NCI-H1092 treated with DMSO at 0.1 percent for 48 hours (cell line): ENCODE results near the gene INHBB.
"Not testable (repeated sequence)": the region's sequence is repeated elsewhere in the genome, so short reads cannot be mapped to it uniquely, and the experiment has no call there.

ENCODE experiments used
- DNase-seq: peaks from one replicate; lab custom pipeline; 2025; lab: John Stamatoyannopoulos, UW

INHBB gene

DNA sequence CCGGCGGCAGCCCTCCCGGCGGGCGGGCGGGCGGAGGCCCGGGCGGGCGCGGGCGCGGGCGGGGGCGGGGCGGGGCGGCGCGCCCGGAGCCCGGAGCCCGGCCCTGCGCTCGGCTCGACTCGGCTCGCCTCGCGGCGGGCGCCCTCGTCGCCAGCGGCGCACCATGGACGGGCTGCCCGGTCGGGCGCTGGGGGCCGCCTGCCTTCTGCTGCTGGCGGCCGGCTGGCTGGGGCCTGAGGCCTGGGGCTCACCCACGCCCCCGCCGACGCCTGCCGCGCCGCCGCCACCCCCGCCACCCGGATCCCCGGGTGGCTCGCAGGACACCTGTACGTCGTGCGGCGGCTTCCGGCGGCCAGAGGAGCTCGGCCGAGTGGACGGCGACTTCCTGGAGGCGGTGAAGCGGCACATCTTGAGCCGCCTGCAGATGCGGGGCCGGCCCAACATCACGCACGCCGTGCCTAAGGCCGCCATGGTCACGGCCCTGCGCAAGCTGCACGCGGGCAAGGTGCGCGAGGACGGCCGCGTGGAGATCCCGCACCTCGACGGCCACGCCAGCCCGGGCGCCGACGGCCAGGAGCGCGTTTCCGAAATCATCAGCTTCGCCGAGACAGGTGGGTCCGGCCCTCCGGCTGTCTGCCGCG lies at the start of gene INHBB:
TSS of gene INHBB (plus strand) at position 111 of the 641 bp plus-strand sequence. CDS start at position 164, 53 bp downstream.
- no peak for DNase-seq

DNA sequence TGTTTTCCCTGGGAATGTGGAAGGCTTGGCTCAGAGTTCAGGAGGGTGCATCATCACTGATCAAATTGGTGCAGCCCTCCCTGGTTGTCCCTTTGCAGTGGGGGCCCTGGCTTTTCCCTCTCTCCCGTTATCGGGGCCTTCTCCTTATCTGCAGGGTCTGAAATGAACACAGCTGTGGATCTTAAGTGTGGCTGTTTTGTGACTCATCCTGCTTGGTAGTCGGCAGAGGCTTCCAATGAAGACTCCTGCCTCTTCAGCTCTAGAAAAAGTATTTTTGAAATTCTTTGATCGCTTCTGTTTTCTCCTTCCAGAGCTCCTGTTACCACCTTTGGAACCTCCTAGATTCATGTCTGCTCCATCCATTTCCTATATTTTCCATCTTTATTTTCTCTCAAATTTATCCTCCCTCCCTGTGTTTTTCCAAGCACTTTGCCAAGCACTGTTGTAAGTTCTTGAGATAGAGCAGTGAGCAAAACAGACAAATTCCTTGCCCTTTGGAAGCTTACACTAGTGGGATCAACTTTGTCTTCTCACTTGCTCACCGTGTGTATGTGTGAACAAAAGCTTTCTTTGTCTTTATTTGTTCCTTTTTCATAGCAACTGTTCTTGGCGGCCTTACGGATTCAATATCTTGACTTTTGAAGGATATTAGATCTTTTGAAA lies 47.6 kb upstream of the INHBB start:
- DNase-seq: no peak

DNA sequence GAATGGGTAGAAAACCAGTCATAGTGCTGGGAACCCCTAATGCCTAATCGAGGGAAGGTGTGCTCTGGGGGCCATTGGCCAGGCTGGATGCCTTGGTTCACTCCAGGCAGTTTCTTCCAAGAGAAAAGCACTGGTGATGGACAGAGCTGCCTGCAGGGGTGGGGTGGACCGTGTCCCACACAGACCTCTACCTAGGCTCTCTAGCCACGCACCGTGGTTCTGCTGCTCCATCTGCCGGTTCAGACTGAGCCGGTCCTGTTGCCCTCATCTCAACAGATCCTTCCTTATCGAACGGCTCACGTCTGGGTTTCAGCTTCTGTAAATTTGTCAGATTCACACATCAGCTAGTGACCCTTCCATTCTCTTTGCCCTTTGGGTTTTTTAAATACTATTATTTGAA lies 46.9 kb upstream of the INHBB start:
- DNase-seq: no peak

DNA sequence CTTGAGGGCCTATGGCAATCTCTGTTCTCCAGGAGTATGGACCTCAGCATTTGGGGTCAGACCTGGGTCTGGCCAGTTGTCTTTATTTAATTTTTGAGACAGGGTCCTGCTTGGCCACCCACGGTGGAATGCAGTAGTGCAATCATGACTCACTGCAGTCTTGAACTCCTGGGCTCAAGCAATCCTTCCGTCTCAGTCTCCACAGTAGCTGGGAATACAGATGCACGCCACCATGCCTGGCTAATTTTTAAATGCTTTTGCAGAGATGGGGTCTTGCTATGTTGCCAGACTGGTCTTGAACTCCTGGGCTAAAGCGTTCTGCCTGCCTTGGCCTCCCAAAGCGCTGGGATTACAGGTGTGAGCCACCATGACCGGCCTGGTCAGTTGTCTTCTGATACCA lies 46.4 kb upstream of the INHBB start:
- DNase-seq: no peak

DNA sequence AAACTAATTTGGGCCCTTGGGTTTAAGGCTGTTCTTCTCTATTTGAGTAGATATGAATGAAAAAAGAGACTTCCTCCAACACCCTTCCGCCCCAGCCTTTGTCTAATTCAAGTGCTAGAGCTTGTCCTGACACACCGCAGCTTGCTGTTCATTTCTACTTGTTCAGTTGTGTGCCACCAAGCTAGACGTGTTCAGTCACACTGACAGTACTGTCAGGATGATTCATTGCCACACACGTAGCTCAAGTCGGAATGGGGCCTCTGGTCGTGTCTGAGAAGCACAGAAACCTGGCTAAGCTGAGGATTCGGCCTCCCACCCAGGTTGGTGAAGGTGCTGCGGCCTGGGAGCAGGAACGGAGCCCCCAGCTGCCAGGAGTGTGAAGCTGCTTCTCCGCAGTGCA lies 45.6 kb upstream of the INHBB start:
- DNase-seq: no peak

DNA sequence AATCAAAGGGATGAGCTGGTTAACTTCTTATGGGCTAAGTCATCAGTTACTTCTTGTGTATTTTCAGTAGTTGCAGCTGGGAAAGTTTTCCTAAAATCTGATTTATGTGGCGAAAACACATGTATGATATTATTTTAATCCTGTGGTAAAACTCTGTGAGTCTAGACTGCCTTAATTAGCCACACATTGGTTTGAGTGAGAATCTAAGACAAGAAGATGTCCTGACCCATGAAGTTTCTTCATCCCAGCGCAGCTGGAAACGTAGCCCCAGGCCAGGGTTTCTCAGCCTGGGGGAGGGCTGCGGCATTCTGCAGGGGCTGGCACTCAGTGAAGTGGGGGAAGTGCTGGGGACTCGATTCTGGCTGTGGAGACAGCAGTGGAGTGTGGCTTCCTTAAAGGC lies 44.7 kb upstream of the INHBB start:
- no peak for DNase-seq

DNA sequence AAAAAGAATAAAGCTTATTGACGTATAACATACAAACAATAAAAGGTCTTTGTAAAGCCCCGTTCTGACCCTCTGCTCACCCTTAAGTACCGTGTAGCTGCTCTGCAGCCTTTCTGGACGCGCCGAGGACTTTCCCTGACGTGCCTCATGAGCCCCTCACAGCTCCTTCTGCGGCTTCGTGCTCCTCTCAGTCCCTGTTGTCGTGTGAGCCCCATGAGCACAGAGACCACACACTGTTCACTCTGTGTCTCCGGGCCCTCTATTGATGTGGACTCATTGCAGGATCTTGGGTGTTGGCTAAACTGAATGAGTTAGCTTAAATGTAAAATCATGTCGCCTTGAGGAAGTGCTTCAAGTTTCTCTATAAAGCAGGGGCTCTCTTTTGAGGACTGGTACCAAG lies 43.6 kb upstream of the INHBB start:
- no peak for DNase-seq

DNA sequence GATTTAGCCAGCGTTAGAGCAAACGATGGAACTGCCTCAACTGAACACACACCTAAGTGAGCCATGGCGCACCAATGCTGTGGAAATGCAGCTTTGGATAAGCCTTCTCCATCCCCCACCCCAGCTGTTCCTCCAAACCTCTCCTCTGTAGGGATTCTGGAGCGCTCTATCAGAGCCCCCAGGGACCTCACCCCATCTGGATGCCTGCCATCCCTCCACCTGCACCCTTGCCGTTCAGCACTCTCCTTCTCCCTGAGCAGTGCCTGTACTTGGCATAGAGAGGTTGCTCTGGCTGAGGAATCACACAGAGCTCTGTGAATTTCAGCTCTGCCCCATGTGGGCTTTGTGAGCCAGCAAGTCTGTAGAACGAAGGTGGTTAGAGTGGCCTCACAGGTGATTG lies 42.8 kb upstream of the INHBB start:
- no peak for DNase-seq

DNA sequence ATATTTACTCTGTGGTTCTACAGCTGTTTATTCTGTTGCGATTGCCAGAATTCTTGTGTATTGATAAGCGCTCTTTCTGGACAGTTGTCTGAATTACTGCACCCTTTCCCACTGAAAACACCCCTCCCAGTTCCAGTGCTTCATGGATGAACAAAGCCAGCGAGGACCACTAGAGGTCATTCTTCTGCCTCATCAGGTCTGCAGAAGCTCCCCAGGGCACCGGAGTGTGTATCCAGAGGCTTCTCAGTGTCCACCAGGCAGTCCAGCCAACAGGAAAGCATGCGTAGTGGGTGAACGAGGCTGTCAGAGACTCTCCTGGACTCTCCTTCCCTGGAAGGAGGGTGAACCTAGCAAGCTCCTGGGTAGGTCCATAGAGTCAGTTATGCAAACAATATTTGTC lies 40.6 kb upstream of the INHBB start:
- peak; percentile 15 for DNase-seq

DNA sequence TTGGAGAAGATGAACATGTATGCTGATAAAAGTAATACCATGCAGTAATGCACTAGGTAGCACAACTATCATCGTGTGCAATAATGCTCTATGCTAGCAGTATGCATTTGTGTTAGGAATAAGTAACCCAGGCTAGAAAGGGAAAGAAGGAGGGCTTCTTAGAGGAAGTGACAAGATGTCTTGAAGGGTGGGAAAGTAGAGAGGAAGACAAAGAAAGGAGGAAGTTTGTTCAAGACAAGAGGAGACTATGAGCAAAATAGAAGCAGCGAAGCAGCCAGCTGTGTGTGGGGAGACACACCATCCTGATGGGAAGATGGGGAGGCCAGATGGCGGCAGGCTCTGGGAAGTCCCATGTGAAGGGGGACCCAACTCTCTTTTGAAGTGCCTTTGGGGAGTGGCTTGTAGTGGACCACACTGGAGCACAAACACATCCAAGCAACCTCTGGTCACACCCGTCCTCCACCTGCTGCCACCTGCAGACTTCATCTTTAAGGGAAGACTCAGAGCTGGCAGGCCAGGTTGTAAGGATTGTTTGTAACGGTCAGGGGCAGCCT lies 39.9 kb upstream of the INHBB start:
- no peak for DNase-seq

DNA sequence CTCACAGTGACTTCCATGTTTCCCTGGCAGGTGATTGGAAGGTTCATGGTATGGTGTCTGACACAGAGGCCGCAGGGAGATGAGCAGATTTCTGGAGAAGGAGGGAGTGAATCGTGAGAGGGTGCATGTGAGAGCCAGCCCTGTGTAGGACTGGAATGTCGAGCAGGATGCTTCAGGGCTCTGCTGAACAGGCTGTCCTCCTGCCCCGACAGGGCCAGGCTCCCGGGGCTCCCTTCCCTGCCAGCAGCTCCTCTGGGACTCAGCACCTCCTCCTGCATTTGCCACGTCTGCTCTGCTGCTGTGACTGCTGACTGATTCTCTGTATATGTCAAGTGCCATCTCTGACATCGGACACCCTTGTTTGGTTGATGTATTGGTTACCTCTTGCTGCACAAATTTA lies 38.5 kb upstream of the INHBB start:
- no peak for DNase-seq

DNA sequence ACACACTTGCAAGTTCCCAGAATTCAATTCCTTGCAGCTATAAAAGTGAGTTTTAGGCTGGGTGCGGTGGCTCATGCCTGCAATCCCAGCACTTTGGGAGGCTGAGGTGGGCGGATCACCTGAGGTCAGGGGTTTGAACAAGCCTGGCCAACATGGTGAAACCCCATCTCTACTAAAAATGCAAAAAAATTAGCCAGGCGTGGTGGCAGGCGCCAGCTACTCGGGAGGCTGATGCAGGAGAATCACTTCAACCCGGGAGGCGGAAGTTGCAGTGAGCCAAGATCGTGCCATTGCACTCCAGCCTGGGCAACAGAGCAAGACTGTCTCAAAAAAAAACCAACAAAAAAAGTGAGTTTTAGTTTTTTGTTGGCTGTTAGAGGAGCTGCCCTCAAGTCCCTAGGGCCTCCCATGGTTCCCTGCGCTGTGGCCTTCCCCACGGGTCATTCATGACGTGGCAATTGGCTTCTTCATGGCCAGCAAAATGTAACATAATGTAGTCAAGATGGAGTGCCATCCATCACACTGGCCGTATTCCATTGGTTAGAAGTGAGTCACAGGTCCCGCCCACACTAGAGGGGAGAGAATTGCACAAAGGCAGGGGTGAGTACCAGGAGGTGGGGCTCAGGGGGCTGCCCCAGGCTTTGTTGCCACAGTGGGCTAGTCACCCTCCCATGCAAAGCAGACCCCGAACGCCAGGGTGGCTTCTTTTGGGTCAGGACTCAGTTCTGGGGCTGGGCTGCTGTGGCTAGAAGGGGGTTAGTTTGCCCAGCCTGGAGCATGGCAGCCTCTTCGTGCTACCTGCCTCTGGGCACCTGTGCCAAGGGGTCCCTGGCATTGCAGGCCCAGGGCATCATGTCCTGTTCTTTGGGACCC lies 37.7 kb upstream of the INHBB start:
- DNase-seq: no peak

DNA sequence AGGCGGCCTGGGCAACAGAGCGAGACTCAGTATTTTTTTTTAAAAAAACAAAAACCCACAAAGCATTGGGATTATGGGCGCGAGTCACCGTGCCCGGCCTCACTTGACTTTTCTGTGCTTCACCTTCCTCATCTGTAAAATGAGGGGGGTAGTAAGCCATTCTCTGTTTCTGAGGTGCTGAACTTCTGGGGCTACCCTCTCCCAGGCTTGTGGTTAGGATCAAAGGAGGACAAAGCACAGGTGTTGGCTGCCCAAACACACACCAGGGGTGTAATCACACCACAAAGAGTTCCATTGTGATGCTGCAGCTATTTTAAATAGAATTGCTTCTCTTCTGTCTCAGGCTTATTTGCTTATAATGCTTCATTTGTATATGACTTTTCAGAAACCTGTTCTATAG lies 35.8 kb upstream of the INHBB start:
- DNase-seq: no peak

DNA sequence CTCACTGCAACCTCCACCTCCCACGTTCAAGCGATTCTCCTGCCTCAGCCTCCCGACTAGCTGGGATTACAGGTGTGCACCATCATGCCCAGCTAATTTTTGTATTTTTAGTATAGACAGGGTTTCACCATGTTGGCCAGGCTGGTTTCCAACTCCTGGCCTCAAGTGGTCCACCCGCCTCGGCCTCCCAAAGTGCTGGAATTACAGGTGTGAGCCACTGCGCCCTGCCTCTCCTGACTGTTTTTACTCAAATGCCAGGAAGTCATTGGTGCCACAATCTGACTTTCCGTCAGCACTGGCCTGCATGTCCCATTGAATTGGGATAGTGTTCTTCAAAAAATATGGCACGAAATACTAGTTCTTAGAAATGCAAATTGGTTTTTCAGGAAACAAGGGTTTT lies 35.1 kb upstream of the INHBB start:
- not testable (repeated sequence) for DNase-seq

DNA sequence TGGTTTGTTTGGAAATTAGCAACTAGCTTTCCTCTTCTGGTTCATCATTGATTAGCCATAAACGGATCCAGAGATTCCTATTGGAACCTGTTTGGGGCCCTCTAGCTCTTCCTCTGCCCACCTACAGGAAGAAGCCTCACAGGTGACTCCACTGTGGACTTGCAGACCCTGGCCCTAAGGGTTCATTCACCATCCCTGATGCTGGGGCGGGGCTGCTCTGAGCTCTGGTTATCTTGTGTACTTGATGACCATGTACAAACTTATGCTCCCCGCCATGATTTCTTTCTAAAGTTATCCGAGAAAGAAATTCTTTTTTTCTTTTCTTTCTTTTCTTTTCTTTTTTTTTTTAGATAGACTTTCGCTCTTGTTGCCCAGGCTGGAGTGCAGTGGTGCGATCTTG lies 33.9 kb upstream of the INHBB start:
- DNase-seq: no peak

DNA sequence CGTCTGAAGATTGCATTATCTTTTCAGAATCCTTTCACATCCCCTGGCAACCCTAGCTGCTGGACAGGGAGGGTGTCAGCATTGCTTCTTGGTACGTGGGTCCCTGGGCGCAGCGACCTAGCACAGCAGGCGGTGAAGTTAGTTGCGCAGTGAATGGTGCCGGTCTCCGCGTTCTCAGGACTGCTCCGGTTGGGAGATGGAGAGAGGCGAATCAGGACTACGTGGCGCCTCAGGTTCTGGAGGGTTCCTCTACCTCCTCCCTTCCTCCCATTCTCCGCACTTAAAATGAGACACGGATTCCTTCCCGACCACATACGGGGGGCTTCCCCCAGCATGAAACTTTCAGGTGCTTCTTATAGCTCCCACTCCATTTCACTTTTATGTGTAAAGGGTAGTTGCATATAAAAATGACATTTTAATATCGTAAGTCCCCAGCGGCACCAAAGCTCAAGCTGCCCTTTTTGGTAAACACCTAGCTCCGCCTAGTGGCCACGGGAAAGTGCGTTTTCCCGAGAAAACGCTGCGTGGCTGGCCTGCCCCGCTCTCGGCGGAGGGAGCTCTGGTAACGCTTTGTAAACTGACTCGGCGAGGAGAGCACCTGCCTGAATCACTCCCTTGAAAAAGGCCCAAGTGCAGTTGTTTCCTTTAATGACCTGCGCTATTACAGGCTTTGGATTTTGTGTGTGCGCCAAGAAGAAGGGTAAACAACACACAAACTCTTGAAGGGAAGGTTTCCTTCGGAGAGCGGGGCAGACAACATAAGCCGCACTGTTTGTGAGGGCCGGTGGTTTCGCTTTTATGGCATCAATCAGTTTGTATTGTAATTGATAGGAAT lies 32.9 kb upstream of the INHBB start:
- peak; percentile 73 for DNase-seq

DNA sequence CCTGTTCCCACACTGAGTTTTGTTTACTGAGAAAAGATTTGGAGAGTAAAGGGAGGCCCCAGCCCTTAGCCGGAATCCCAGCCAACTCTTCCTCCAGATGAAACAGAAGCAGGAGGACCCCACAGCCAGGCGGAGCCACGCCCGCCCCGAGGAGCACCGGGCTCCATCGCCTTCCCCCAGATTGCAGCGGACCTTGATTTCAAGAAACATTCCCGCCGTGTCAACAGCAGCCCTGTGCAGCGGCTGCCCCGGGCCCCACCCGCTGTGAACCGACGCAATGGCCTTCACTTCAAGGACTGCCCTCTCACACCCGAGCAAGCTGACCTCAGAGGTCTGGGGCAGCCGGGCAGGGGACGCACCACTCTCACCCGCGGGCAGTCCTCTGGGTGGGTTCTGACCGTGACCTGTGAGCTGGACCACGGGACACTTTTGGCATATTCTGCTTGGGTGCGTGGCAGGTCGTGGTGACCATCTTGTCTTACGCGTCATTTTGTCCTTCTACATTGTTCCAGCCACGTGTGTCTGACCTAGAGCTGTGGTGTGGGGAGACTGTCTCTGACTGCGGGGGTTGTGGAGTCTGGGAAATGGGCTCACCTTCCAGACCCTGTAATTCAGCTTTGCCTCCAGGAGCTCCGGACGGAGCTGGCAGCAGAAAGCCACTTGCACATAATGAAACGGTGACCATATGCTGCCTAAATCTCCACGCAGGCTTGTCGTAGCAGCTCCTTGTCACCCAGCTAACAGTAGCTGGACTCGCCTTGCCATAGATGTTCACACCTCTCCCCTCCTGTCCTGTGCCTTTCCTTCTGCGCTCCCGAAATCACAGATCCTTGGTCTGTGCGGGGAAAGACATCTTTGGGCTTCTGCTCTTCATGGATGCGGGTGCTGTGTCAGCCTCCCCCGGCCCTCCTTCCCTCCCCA lies 32.0 kb upstream of the INHBB start:
- no peak for DNase-seq

DNA sequence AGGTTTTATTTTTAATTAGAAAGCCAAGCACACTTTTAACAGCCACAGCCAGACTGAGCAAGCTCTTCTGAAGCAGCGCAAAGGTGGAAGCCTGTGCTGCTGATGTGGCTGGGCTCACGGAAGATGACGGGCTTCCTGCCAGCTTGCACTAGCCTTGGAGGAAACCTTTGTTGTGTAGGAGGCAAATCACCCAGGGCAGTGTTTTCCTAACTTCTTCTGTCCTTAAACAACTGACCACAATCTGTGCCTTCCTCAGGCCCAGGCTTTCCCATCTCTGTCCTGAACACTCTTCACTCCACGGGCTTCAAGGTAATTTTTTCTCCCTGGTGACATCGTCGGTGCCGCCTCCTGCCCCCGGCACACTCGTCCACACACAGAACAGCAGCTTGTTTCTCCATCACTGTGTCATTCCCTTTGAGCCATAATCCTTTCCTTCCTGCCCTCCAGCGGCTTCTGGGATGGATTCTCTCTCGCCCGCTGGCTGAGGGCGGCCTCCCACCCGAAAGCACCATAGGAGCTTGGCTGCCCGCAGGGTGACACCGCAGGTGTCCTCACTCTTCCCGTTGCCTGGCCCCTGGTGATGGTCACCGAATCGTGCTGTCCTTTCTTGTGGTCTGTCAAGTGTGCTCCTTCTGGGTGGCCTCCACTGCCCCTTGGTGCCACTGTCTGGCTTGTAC lies 31.1 kb upstream of the INHBB start:
- DNase-seq: peak; percentile 0

DNA sequence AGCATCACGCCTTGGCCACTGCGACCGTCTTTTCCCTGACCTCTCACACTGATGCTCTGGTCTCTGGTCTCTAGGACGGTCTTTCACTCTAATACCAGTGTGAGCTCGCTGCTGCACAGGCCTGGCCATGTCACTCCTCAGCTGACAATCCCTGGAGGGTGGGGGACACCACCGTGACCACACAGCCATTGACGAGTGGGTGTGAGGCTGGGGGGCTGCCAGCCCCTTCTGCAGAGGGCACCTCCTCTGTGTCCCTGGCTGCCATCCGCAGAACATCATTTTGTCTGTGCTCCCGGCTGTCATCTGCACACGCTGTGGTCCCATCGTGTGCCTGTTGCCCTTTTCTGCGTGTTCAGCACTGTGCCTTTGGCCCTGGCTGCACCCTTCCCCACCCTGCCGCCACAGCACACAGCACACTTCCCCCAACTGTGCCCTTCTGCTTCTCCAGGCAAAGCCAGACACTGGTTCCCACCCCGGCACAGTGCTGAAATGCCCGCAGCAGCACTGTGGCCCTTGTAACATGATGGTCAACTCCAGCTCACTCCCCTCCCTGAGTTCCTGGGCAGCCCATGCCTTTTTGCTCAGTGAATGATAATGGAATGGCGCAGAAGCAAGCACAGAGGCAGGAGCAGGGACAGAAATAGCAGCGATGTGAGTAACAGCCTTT lies 30.4 kb upstream of the INHBB start:
- no peak for DNase-seq

DNA sequence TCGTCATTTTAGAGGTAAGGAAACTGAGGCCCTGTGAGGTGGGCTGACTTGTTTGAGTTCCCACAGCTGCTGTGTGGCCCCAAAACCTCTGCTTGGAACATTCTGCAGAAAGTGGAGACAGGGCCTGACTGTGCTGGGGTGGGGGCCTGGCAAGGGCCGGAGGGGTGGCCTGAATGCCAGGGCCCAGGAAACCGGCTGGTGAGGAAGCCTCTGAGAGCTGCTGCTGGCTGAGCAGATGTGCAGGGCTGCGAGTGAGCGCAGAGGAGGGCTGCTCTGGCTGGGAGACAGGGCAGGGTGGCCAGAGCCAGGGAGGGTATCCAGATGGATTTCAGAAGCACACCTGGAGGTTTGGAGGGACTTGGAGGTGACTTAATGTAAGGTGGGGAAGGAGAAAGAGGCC lies 29.9 kb upstream of the INHBB start:
- DNase-seq: no peak
